ENCODE measurements around the gene NKX1-1.

NKX1-1 gene

GRCh38 chr4:1404573-1405253 is 1.5 kb downstream of the NKX1-1 start:
- H3K27ac ChIP-seq (ENCODE audit: low read length): no peak overlapping the region
- no peak overlapping the region for H3K9ac ChIP-seq (ENCODE audit: low read length)
- H3K36me3 ChIP-seq (replicated peaks; ENCODE audit: insufficient read depth, low read length): no peaks in the 10 kb centered on the region
- no peaks in the 10 kb centered on the region for H3F3A ChIP-seq (ENCODE audit: insufficient read depth, low read length)
- H3K4me2 ChIP-seq (ENCODE audit: low read depth, low read length): no peak overlapping the region
- no peak overlapping the region for H2AFZ ChIP-seq (ENCODE audit: low read length)
- no peaks in the 10 kb centered on the region for H3K79me2 ChIP-seq (ENCODE audit: low read length)
- no peaks in the 10 kb centered on the region for H3K9me3 ChIP-seq (replicated peaks; ENCODE audit: insufficient read depth, low read length)
- DNase-seq: no peak
- H3K27me3 ChIP-seq (replicated peaks; ENCODE audit: insufficient read depth, low read length): no peaks in the 10 kb centered on the region
- no peak overlapping the region for H3K4me3 ChIP-seq (ENCODE audit: low read length)
- no peak for TF ChIP-seq CTCF (IDR thresholded peaks at IDR 0.05; ENCODE audit: low read length)
- TF ChIP-seq EZH2phosphoT487 (IDR thresholded peaks at IDR 0.05; ENCODE audit: low read length): no peak
- no peak for TF ChIP-seq EZH2 (optimal IDR thresholded peaks at IDR 0.05; ENCODE audit: low read depth, low read length)
- no peaks in the 10 kb centered on the region for H3K4me1 ChIP-seq (ENCODE audit: low read length)
- H3K9me2 ChIP-seq (replicated peaks; ENCODE audit: insufficient read depth, low read length): no peaks in the 10 kb centered on the region
- no peaks in the 10 kb centered on the region for H4K20me1 ChIP-seq (ENCODE audit: insufficient read depth, low read length)

- Histone ChIP-seq H3K9me2 (replicated peaks; ENCODE audit: insufficient read depth, low read length) (no peaks in the 10 kb centered on the region), H3K36me3 (replicated peaks; ENCODE audit: insufficient read depth, low read length) (no peaks in the 10 kb centered on the region), H3K9me3 (replicated peaks; ENCODE audit: insufficient read depth, low read length) (no peaks in the 10 kb centered on the region), H2AFZ (ENCODE audit: low read length) (no peak overlapping the region), H3K4me2 (ENCODE audit: low read depth, low read length) (no peak overlapping the region), H3K9ac (ENCODE audit: low read length) (no peak overlapping the region), H3K27me3 (replicated peaks; ENCODE audit: insufficient read depth, low read length) (no peaks in the 10 kb centered on the region), H3F3A (ENCODE audit: insufficient read depth, low read length) (no peaks in the 10 kb centered on the region), H4K20me1 (ENCODE audit: insufficient read depth, low read length) (no peaks in the 10 kb centered on the region), H3K4me3 (ENCODE audit: low read length) (no peak overlapping the region), H3K27ac (ENCODE audit: low read length) (no peak overlapping the region), H3K4me1 (ENCODE audit: low read length) (no peaks in the 10 kb centered on the region), H3K79me2 (ENCODE audit: low read length) (no peaks in the 10 kb centered on the region)
- TF ChIP-seq CTCF (IDR thresholded peaks at IDR 0.05; ENCODE audit: low read length): no peak
- TF ChIP-seq EZH2phosphoT487 (IDR thresholded peaks at IDR 0.05; ENCODE audit: low read length): no peak
- TF ChIP-seq EZH2 (optimal IDR thresholded peaks at IDR 0.05; ENCODE audit: low read depth, low read length): no peak
- no peak for DNase-seq
Measured at GRCh38 chr4:1403591-1404572, 2.4 kb downstream of the NKX1-1 start.

- H3K27me3 ChIP-seq (replicated peaks; ENCODE audit: insufficient read depth, low read length): no peaks in the 10 kb centered on the region
- no peak for DNase-seq
- H3K9ac ChIP-seq (ENCODE audit: low read length): no peak overlapping the region
- H3K36me3 ChIP-seq (replicated peaks; ENCODE audit: insufficient read depth, low read length): no peaks in the 10 kb centered on the region
- no peaks in the 10 kb centered on the region for H3F3A ChIP-seq (ENCODE audit: insufficient read depth, low read length)
- no peak overlapping the region for H3K4me2 ChIP-seq (ENCODE audit: low read depth, low read length)
- no peaks in the 10 kb centered on the region for H3K9me3 ChIP-seq (replicated peaks; ENCODE audit: insufficient read depth, low read length)
- no peaks in the 10 kb centered on the region for H3K4me1 ChIP-seq (ENCODE audit: low read length)
- H2AFZ ChIP-seq (ENCODE audit: low read length): no peak overlapping the region
- H3K27ac ChIP-seq (ENCODE audit: low read length): no peak overlapping the region
- TF ChIP-seq EZH2phosphoT487 (IDR thresholded peaks at IDR 0.05; ENCODE audit: low read length) (no peak), CTCF (IDR thresholded peaks at IDR 0.05; ENCODE audit: low read length) (no peak), EZH2 (optimal IDR thresholded peaks at IDR 0.05; ENCODE audit: low read depth, low read length) (no peak)
- H3K9me2 ChIP-seq (replicated peaks; ENCODE audit: insufficient read depth, low read length): no peaks in the 10 kb centered on the region
- H3K4me3 ChIP-seq (ENCODE audit: low read length): no peak overlapping the region
- no peaks in the 10 kb centered on the region for H4K20me1 ChIP-seq (ENCODE audit: insufficient read depth, low read length)
- no peaks in the 10 kb centered on the region for H3K79me2 ChIP-seq (ENCODE audit: low read length)
Measured at GRCh38 chr4:1403177-1403583, 3.1 kb downstream of the NKX1-1 start.

All from MM.1S (cell line).